Uterus (tissue), 4 donors: ENCODE data around the gene LAMA5. TPM values are rescaled to one million over a fixed set of nuclear protein-coding genes. Genes with fewer than 3 reads are reported as not detected.

Experiments
- DNase-seq, 2 donors: peaks; one replicate each; pipeline ENCODE4 v3.0.0-alpha.2; 2019 to 2020
- H3K27ac ChIP-seq, 2 donors: fragments of 200-600 bp; sonication (generic); 1 replicate in 1 of 2; 2 replicates in 1 of 2; pipeline ENCODE4 v1.5.1; 2016 to 2018
- H3K27me3 ChIP-seq, 2 donors: fragments of 200-600 bp; sonication (generic); one replicate each; pipeline ENCODE4 v1.5.1; 2018 to 2019; ENCODE audit warnings: control low read depth in 1 of 2
- H3K36me3 ChIP-seq, 2 donors: fragments of 200-600 bp; sonication (generic); one replicate each; pipeline ENCODE4 v1.5.1; 2019; ENCODE audit warnings: control low read depth in 1 of 2
- H3K4me1 ChIP-seq, 2 donors: fragments of 200-600 bp; sonication (generic); one replicate each; pipeline ENCODE4 v1.5.1; 2018 to 2019; ENCODE audit warnings: control low read depth in 1 of 2
- H3K4me3 ChIP-seq, 2 donors: fragments of 200-600 bp; sonication (generic); 1 replicate in 1 of 2; 2 replicates in 1 of 2; pipeline ENCODE4 v1.5.1; 2018 to 2019; ENCODE audit warnings: mild to moderate bottlenecking in 1 of 2
- H3K9me3 ChIP-seq, 2 donors: fragments of 200-600 bp; sonication (generic); one replicate each; pipeline ENCODE4 v1.5.1; 2019; ENCODE audit warnings: control low read depth in 1 of 2
- CTCF ChIP-seq, 4 experiments: fragments of 200-600 bp in 2 of 4; fragments of 450-650 bp in 2 of 4; sonication (generic) in 2 of 4; IDR thresholded peaks; one replicate each; pipeline ENCODE4 v1.5.1; 2016 to 2019; ENCODE audit warnings: antibody characterized with exemption in 4 of 4, mild to moderate bottlenecking in 2 of 4, moderate library complexity in 1 of 4
- POLR2A ChIP-seq, 2 donors: fragments of 450-650 bp; IDR thresholded peaks; one replicate each; pipeline ENCODE4 v1.6.1; 2016; ENCODE audit warnings: antibody characterized with exemption in 2 of 2, mild to moderate bottlenecking in 1 of 2, moderate library complexity in 1 of 2
- intact Hi-C: fragments of 100-400 bp; cut with DNase I; formaldehyde crosslinking; loops from one replicate; pipeline ENCODE4 v1.15.1; 2023; ENCODE audit warnings: low total_unique reads
- total RNA-seq, 4 donors: library from RNA; depleted of rRNA in 3 of 4; stranded (reverse); fragments of >200 nt in 3 of 4; gene quantifications; one replicate each; pipeline versions ENCODE4 v1.1.0 to v1.2.4, GENCODE V29; 2014 to 2023
- donor health status: DM: yes; HTN: yes; CAD: no.

The LAMA5 gene
- total RNA-seq, 4 donors from 2014 or later, result 50.6 to 375 (median 90.8) TPM

DNA sequence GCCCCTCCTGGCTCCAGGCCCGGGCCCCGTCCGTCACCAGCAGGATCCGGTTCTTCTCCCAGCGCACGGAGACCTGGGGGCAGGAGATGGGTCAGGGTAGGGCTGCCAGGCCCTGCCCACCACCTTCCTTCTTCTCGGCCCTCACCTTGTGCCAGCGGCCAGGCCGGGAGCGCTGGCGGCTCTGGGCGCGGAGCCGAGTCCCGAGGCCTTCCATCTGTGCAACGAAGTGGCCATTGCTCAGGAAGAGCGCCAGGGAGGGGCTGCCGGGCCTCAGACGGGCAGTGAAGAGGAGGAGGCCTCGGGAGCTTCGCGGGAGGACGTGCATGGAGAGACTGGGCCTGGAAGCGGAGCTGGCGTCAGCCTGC is 56.4 kb downstream of the LAMA5 start:
- Histone ChIP-seq H3K27me3 (no peaks in the 10 kb centered on the region), H3K9me3 (no peaks in the 10 kb centered on the region), H3K27ac (peak overlapping the region in 1 of 2 donors; percentile 45), H3K4me1 (no peaks in the 10 kb centered on the region), H3K4me3 (no peak overlapping the region), H3K36me3 (no peaks in the 10 kb centered on the region)
- TF ChIP-seq POLR2A (IDR thresholded peaks at IDR 0.05) (no peak), CTCF (IDR thresholded peaks at IDR 0.05) (no peak)
- no peak for DNase-seq
- intact Hi-C loops, result no loop called here

DNA sequence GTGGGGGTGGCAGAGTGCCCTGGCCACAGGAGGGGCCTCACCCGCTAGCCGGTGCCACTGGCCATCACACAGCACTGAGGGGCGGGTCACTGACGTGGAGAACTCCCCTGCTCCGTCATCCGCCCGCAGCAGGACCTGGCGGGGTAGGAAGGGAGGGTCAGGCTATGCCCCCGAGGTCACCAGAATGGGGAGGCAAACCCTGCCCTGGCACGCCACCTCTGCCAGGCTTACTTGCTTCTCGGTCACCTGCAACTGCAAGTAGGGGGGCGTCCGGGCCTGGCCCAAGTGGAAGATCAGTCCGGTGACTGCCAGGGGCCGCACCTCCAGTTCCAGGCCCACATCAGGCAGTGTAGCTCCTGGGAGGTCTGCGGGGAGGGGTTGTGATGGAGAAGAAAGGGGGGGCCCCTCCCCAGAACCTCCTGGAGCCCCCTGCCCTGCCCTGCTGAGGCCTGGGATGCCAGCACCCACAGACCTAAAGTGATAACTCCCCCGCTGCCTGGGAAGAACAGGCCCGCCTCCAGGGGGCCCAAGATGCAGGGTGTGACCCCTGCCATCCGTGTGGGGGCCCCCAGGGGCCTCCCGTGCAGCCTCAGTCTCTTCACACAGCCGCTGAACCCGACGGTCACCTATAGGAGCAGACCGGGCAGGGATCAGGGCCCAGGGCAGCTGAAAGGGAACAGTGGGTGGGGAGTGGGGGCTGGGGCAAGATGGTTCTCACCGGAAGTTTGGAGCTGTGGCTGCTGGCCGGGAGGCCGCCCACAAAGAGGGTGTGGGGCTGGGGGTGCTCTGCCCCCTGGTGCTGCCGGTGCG is 57.0 kb downstream of the LAMA5 start:
- Histone ChIP-seq H3K9me3 (no peaks in the 10 kb centered on the region), H3K36me3 (no peaks in the 10 kb centered on the region), H3K27ac (peak overlapping the region in 1 of 2 donors; percentile 45), H3K4me1 (no peaks in the 10 kb centered on the region), H3K4me3 (no peak overlapping the region), H3K27me3 (no peaks in the 10 kb centered on the region)
- no peak for TF ChIP-seq CTCF (IDR thresholded peaks at IDR 0.05)
- TF ChIP-seq POLR2A (IDR thresholded peaks at IDR 0.05), result no peak
- no peak for DNase-seq
- intact Hi-C loops, result no loop called here

DNA sequence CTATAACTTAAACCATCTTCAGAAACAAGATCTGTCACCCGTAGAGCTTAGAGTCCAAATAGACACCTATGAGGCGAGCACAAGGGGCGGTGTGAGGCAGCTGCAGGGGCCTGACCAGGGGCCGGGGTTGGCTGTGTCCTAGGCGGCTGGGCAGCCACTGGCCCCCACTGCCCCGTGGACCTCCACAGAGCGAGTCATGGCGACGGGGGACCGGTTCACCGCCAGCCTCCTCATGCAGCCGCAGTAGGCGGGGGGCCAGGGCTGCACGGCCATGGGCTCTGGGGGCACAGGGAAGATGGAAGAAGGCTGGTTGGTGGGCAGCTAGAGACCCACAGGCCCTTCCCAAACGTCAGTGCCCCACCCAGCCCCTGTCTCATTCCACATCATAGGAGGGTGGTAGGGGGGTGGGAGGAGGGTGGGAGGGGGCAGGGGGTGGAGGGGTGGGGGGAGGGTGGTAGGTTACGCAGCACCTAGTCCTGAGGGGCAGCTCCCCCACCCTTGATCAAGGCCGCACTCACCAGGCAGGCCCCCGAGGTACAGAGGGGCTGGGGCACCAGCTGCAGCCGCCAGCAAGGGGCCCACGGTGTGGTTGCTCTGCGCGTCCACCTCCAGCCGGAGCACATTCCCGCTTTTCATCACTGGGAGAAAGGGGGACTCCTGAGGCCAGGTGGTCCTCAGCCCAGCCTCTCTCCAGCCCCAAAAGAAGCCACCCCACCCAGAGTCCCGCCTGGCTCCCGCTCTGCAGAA is 57.7 kb downstream of the LAMA5 start:
- H3K27me3 ChIP-seq, result no peaks in the 10 kb centered on the region
- peaks cover 0 to 5% of the 10 kb centered on the region in 2 donors for H3K4me1 ChIP-seq
- no peak overlapping the region for H3K4me3 ChIP-seq
- no peak for TF ChIP-seq CTCF (IDR thresholded peaks at IDR 0.05)
- no peak overlapping the region for H3K27ac ChIP-seq
- intact Hi-C loops, result no loop called here
- H3K36me3 ChIP-seq, result no peaks in the 10 kb centered on the region
- DNase-seq, result no peak
- no peaks in the 10 kb centered on the region for H3K9me3 ChIP-seq

DNA sequence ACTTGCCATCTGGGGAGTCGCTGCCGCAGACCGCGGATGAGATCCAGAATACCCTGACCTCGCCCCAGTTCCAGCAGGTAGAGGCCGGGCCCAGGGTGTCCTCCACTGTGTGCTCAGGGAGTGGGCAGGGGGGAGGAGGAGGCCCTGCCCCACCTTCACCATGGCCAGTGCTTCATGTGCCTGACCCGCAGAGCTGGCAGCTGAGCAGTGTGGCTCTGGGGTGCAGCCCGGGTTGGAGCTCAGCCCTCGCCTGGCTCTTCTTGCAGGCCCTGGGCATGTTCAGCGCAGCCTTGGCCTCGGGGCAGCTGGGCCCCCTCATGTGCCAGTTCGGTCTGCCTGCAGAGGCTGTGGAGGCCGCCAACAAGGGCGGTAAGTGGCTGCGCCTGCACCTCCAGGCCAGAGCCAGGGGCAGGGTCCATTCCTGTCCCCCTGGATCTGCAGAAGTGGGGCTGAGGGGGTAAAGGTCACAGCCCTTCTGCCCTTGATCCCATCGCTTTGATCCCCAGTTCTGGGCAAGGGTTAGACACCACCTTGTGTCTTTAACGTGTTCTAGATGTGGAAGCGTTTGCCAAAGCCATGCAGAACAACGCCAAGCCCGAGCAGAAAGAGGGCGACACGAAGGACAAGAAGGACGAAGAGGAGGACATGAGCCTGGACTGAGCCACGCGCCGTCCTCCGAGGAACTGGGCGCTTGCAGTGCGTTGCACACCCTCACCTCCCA is 58.9 kb downstream of the LAMA5 start:
- TF ChIP-seq POLR2A (IDR thresholded peaks at IDR 0.05), result no peak
- no peak for TF ChIP-seq CTCF (IDR thresholded peaks at IDR 0.05)
- Histone ChIP-seq H3K27ac (no peak overlapping the region), H3K36me3 (no peaks in the 10 kb centered on the region), H3K4me3 (no peak overlapping the region), H3K27me3 (no peaks in the 10 kb centered on the region), H3K9me3 (no peaks in the 10 kb centered on the region), H3K4me1 (peaks cover 0 to 12% of the 10 kb centered on the region in 2 donors)
- intact Hi-C loops, result no loop called here
- DNase-seq, result no peak
